Left renal pelvis (tissue), 4 donors: ENCODE data around the gene ZIC4. TPM values are rescaled to one million over a fixed set of nuclear protein-coding genes. Genes with fewer than 3 reads are reported as not detected.

Experiments
- DNase-seq, 4 donors: peaks; one replicate each; pipeline ENCODE4 v3.0.0-alpha.2; 2013; ENCODE audit warnings: low read depth in 4 of 4, low spot score in 3 of 4
- polyA plus RNA-seq, 4 donors: library from polyadenylated mRNA; unstranded; fragments of 120-200 nt; gene quantifications; one replicate each; pipeline ENCODE4 v1.2.1, GENCODE V29; 2013; ENCODE audit not compliant: insufficient read length in 4 of 4

The ZIC4 gene
- polyA plus RNA-seq, 4 donors = 0.16 to 0.42 (median 0.26) TPM; not detected in 1

DNA sequence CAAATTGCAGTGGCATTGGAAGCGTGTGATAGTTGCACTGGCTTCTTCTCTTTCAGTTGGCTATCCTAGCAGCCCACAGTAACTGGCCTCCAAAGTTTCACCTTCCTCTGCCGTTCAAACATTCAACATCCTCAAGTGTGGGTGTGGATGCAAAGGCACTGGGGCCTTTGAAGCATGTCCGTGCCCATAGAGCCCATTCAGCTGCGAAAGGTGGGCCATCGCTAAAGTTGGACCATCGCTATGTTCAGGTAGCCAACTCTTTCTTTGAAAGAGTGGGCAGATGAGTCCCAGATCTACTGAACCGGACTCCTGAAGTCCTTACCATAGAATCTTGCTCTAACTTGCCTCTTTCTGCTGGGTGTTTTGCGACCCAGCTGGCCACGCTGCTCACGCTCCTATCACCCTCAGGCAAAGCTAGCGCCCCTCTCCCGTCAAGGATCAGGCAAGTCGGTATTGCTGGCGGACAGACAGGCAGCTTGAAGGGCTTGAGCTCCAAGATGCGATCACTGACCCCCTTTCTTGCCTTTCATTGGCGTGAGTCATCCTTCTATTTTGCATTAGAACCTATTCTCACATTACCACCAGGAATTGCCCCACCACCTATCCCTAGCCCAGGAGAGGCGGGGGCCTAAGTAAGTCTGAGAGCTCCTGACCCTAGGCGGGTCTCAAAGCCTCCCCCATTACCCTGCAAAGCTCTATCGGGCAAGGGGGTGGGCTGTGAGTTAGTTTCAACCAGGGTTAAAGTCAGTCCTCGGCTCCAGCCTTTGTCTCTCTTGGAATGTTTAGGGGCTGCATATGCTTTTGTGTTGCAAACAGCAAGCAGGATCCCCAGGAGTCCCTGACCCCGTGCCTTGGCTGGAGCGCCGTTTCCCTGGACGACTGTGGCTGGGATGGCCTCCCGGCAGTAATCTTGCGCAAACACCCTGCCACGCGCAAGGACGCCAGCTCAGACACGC is 28.7 kb downstream of the ZIC4 start:
- DNase-seq = no peak

DNA sequence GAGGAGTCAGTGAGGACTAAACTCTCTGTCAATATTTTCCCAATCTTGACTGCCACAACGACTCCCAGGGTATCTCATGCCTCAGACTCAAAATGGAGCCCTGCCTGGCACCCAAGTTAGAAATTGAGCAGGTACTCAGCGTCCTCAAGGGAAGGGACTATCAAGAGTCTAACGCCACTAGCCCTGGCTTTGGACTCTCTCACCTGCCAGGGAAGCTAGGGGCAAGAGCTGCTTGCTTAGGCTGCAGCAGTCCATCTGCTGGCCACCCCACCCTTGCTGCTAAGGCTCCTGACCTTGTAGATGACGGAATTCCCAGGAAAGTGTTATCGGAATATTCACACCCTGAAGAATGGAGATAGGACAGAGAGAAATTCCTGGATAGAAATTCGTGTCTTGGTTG is 33.0 kb downstream of the ZIC4 start:
- no peak for DNase-seq

DNA sequence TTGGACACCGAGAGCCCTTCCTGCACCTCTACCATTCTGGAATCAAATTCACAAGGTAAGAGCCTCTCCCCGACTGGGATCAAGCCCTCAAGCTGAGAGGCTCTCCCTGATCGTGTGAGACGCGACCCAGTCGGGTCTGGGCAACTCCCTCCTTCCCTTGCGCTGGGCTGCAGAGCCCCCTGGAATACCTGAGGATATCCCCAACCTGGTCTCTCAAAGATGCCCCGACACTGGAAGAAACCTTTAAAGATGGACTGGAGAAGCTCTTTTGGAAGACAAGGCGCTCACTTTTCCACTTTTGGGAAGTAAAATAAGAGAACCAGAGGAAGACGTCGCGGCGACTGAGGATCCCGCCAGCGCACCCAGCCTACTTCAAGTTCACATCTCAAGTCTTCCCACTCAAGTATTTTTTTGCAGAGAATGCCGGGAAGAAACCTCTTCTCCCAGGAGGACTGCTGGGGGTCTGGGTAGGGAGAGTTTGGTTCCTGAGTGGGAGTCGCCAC is 33.8 kb downstream of the ZIC4 start:
- no peak for DNase-seq

DNA sequence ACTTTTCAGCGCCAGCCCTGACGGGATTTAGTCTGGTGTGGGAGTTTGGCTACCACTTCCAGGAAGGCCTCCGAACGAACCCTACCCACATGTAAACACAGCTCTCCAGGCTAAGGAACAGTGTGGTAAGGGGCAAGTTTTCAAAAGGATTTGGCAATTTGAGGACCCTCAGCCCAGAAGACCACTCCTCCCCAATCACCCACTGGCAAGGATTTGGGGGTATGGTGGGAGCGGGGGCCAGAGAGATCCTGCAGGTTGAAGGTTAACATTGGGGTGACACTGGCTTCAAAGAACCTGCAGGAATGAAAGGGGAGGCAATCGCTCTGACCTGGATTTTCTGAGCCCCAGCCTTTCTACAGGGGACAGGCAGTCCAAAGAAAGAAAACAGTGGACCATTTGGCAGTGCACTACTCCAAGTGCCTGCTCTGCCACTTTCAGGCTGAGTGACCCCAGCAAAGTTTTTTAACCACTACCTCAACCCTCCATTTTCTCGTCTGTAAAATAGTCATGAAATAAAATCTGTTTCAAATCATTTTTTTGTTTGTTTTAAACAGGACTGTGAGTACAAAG is 34.5 kb downstream of the ZIC4 start:
- no peak for DNase-seq

DNA sequence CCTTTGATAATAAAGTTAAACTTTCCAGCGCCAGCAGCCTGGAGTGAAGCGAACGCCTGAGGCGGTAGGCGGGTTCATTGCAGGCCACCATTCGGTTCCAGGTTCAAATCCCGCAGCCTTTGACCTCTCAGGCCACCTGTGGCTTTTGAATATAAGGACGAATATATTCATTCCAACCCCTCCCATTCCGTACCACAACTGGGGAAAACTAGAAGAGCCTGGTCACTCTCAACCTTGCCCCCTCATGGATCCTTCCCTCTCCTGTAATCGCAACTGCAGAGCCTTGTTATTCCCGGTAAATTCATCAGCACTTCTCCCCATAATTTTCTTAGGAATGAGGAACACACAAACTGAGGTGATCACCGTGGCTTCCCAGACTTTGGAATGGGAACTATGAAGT is 35.2 kb downstream of the ZIC4 start:
- DNase-seq = no peak

DNA sequence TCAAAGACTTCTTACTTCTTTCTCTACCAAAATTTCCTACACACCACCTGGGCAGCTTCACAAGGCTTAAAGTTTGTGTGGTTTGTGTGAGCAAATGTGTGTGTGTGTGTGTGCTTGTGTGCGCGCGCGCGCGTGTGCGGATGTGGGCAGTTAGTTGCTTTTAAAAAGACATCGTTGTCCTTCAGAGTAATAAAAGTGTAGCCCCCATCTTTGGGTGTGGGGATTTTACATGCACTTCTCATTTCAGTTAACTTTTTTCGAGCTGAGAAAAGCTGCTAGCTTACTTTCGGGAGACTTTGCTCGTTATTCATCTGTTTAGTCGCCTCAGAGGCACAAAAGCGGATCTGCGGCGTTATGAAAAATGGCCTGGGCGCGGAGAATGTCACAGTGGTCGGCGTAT is 36.0 kb downstream of the ZIC4 start:
- DNase-seq = no peak

DNA sequence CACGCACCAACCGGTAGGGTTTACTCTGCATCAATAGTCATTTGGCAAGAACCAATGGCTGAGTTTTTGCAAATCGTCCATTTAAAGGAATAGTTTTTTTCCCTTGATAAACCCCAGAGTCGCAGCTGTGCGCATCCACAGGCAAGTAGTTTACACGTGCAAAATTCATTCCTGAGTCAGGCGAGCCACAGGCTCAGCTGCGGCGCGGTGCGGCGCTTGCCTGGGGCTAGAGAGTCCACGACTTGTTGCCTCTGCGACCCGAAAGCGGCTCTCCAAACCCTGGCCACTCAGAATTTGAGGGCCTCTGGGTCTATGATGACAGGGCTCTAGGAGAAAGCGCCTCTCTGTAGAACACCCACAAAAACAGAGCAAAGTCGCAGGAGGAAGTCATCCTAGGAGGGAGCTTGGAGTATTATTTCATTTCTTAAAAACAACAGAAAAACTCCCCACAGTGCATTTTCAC is 36.7 kb downstream of the ZIC4 start:
- DNase-seq = no peak

DNA sequence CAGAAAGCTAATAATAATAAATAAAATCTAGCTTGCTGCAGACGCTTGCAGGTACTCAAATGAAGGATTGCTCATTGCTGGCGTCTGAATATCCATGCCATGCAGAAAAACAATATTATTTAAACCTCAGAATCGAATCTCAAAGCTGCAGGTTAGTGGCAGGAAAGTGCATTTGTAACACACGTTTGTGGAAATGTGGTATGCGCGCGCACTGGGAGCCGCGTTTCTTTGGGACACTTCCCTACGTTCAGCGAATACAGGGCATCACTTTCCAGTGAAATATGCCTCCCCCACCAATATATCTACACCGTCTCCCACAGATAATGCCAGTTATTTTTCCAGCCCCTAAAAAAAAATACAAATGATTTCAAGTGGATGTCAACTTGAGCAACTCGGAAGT is 37.1 kb downstream of the ZIC4 start:
- no peak for DNase-seq

DNA sequence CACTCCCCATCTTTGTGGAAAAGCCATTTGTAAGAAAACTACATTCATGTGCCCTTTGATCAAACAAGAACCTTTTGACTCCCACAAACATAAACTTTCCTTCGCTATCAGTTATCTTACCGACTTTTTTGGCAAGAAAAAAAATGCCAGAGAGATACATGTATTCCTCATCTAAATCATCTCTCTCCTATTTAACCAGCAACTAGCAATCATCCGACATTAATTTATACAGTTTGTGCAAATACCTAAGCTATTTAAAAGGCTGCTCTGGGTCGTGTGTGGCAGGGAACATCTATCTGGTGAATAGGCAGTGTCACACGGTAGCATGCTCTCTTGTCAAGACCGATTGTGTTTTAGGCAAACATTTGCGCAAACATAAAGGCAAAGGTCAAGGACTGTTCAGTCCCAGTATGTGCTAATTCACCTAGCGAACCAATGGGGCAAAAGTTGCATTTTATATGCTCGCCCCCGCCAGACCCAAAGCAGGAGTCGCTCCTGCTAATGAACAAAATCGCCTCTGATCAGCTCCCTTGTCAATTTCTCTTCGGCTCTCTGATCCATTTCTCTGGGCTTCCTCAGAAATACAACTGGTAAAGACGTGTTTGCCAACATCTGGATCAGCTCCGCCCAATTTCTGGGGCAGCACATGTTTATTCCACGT is 37.7 kb downstream of the ZIC4 start:
- no peak for DNase-seq

DNA sequence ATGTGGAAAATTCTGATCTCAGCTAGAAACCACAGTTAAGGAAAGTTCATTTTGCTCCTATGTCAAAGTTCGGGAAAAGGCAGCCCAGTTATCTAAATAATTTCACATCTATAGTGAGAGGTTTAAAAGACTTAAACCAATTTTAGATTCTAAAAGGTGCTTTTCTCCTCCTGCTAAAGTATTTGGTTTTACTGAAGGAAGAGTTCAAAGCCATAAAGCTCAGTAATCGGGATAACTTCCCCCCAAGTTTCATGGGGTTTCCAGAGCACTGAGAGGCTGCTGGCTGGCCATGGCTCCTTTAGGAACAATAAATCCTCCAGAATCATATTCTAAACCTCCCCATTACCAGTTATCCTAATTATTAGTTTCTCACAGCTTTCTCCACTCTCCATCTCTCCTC is 38.2 kb downstream of the ZIC4 start:
- DNase-seq = no peak

DNA sequence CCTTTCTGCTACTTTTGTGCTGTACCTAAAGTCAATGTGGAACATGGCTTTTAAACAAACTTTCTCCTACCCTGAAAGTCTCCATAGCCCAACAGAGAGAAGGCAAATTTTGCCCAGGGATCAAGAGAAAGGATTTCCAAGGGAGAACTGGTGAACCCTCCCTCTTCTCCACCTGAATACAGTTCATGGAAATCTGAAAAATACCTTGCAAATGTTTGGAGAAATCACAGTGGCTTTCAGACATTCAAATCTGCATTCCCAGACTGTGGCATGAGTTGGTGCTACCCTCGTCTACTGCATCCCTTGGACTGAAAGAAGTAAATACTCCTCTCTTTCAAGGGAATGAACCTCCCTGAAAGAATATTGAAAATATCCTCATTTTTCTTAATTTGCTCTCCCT is 38.7 kb downstream of the ZIC4 start:
- no peak for DNase-seq

DNA sequence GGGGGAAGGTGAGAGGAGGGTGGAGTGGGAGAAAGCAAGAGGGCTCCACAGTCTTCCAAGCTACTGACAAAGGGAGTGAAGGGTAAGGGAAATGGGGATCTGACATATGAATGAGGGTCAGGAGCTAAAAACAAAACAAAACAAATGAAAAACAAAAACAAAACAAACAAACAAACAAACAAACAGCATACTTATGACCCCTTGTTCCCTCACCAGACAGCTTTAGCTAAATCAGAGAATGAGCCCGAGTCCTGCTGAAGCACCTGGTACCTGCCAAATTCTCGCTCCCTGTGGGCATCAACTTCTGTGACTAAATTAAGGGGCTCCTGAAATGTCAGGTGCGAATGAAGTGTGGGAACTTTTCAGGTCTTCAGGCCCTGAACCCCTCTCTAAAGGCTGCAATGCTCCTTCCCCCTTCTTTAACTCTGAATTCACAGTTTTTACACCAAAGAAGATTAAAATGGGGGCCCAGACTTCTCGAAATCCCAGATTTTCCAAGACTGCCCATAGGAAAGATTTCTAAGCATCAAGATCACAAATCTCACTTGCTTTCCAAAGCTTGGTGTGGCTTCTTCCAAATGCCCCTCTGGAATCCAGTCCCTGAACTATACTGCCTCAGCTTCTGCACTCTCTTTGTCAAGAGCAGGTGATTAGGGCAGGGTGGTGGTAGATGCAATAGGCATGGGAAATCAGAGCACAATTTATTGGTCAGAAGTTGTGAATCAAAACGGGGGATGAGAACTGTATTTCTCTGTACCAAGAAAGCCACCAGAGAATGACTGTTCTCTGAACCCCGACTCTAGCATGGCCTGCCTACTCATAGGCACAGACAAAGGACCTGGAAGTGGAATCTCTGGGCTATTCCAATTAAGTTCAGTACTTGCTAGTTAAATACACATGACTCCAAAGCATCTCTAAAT is 40.9 kb downstream of the ZIC4 start:
- no peak for DNase-seq

DNA sequence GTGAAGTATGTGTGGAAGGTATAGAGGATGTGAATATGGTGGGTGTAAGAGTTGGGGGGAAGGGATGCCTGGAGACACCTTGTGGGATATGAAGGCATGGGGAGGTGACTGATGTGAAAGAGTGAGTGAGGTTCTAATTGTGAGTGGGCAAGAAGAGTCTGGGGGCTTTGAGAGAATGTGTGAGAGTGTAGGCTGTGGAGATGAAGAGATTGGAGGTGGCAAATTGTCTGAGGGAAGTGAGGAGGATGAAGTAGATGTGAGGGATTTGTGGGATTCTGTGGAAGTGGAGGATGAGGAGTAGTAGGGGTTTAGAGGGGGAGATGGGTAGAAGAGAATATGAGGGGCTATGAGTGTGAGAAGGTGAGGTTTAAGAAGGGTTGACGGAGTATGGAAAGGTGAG is 41.6 kb downstream of the ZIC4 start:
- no peak for DNase-seq

DNA sequence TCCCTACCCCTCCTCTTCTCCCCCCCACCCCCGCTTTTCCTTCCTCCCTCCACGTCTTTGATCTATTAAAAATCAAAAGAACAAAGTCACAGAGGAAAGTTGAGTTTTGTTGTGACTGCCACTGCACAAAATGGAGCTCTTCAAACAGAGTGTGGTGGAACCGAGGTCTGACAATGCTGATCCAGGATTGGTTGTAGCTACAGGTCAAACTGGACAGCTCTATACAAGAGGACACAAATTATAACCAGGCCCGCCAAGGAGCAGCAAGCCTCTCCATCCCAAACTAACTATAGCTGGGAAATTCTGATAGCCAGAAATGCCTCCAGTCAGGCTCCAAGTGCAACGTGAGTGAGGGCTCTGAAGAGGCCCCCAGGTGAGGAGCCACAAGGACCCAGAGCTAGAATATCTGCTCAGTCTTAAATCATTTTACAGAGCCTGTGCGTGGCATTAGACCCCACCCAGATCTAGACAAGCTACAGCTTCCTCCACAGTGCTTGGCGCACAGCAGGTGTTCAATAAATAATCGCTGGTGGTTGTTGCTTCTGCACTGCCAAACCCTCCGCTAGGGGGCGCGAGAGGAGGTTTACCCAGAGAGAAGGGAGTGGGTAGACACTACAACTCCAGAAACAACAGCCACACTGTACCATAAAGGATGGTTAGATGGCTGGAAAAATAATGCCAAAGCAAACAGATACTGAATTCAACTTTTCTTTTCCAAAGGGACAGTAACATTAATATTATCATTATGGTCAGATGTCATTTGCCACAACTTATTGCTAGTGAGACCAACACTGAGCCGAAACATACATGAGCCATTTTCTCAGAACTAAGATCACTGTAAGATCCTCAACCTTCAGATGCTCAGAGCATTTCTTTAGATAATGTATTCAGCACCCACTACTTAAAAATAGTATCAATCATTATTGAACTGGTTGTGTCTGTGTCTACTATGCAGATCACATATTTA is 44.6 kb downstream of the ZIC4 start:
- DNase-seq = no peak

DNA sequence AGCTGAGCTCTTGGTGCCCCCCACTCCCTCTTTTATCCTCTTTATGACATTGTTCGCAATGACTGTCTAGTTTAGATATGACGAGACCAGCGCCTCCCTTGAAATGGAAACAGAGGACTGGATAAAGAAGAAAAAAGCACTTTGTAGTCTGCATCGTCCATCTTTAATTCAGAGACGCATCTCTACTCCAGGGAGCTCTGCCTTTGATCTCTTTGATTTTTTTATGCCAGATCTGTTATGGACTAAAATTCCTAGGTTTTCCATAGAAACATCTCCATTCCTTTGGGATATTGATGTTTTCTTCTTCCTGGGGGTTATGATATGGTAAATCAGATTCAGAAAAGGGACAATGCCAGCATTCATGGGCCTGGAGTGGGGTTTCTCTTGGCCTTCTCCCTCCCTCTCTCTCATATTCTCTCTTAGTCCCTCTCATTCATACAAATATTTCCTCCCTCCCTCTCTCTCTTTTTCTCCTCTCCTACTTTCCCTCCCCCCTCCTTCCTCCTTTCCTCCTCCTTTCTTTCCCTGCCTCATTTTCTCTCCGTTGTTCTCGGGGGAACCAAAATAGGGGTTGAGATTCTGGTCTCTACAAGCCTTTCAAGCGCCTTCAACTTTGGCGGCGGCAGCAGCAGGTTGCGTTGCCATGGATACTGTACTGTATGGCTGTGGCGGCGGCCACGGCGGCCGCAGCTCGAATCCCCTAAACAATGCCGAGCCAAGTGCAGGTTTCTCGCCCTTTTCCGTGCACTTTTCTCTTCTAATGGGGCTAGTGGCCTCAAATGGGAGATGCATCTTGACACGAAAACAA is 45.5 kb downstream of the ZIC4 start:
- no peak for DNase-seq

DNA sequence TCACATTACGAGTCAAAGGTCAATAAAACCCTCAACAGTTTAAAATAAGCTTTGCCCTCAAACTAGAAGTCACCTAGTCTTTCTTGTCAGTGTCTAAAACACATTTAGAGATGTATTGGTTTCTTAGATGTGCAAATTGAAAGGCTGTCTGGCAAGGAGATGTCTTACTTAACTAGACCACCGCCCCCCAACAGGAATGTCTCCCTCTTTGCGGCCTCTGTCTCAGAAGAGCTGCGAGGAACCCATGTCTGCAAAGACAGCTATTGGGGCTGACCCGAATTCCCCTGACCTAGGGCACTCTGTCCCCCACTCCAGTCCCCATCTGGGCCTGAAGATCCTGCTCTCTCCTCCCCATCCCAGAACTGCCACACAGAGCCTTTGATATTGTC is 46.3 kb downstream of the ZIC4 start:
- no peak for DNase-seq

DNA sequence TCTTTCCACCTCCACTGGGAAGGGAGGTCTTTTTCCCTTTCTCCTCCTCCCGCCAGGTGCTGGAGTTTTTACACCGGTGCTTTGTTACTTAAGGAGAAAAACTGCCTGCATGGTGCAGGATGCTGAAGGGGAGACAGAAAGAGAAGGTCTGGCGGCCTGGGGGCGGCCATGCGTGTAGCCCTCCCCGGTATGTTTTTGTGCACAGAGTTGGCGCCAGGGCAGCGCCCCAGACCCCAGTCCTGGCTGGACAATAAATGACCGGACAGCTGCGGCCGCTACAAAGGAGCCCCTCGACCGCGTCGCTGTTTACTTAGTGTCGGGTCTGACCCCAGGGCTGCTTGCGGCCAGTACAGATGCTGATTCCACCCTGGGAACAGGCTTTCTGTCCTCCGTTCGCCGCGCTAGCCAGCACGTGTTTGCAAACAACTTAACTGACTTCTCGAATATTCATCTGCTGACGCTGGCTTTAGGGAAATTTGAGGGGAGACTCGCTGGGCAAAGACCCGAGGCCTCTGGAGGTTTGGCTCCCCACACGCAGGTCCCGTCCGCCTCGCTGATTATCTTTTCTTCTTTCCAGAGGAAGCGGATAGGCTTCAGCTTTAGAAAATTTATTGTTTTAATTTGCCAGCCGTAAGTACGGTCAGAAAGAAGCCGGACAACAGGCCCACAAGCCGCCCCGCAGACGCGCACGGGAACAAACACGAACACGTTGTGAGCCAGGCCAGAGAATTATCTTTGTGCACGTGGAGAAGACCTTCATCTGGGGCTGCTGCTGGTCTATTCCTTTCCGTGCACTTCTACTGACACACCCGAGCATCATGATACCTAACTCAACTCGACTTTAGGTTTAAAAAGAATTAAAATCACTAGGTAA is 46.9 kb downstream of the ZIC4 start:
- DNase-seq = no peak
